ENCODE data around the gene DBP.
"Not testable (repeated sequence)": the region's sequence is repeated elsewhere in the genome, so short reads cannot be mapped to it uniquely, and the experiment has no call there.

- not testable (repeated sequence) for TF ChIP-seq CTCF, POLR2A (IDR thresholded peaks at IDR 0.05)
Observed at GRCh38 chr19:48657828-48658227, 20.6 kb upstream of the DBP start.

All from prostate gland (tissue), 2 donors.